MM.1S (cell line): ENCODE data around the gene TFPI.

Experiments used
- DNase-seq: peaks from one replicate; pipeline ENCODE4 v3.0.0-alpha.2; 2015
- H2AFZ ChIP-seq: fragments of 300-600 bp; sonication (generic); 2 replicates; pipeline ENCODE4 v1.6.0; 2016; ENCODE audit warnings: antibody characterized with exemption, low read length
- H3F3A ChIP-seq: fragments of 300-600 bp; sonication (generic); 2 replicates; pipeline ENCODE4 v1.6.1; 2016; ENCODE audit warnings: mild to moderate bottlenecking, antibody characterized with exemption, low read length, moderate library complexity, mixed read lengths; ENCODE audit not compliant: insufficient read depth
- H3K27ac ChIP-seq: fragments of 300-600 bp; sonication (generic); 2 replicates; pipeline ENCODE4 v1.5.1; 2016; ENCODE audit warnings: mild to moderate bottlenecking, low read length
- H3K27me3 ChIP-seq: fragments of 300-600 bp; sonication (generic); replicated peaks from 2 replicates; pipeline ENCODE4 v1.6.0; 2016; ENCODE audit warnings: low read length; ENCODE audit not compliant: insufficient read depth
- H3K36me3 ChIP-seq: fragments of 300-600 bp; sonication (generic); replicated peaks from 2 replicates; pipeline ENCODE4 v1.6.1; 2016; ENCODE audit warnings: mild to moderate bottlenecking, low read length, mixed read lengths; ENCODE audit not compliant: insufficient read depth
- H3K4me1 ChIP-seq: fragments of 300-600 bp; sonication (generic); 2 replicates; pipeline ENCODE4 v1.6.1; 2016; ENCODE audit warnings: low read length, mixed read lengths
- H3K4me2 ChIP-seq: fragments of 300-600 bp; sonication (generic); 2 replicates; pipeline ENCODE4 v1.6.0; 2016; ENCODE audit warnings: low read depth, low read length
- H3K4me3 ChIP-seq: fragments of 300-600 bp; sonication (generic); 2 replicates; pipeline ENCODE4 v1.5.1; 2016; ENCODE audit warnings: low read length, mixed read lengths
- H3K79me2 ChIP-seq: fragments of 300-600 bp; sonication (generic); 2 replicates; pipeline ENCODE4 v1.6.1; 2016; ENCODE audit warnings: mixed run types, low read length, mixed read lengths
- H3K9ac ChIP-seq: fragments of 300-600 bp; sonication (generic); 2 replicates; pipeline ENCODE4 v1.6.1; 2016; ENCODE audit warnings: low read length, mixed read lengths
- H3K9me2 ChIP-seq: fragments of 300-600 bp; sonication (generic); replicated peaks from 2 replicates; pipeline ENCODE4 v1.6.1; 2016; ENCODE audit warnings: mild to moderate bottlenecking, low read length, mixed read lengths; ENCODE audit not compliant: insufficient read depth
- H3K9me3 ChIP-seq: fragments of 300-600 bp; sonication (generic); replicated peaks from 2 replicates; pipeline ENCODE4 v1.6.1; 2016; ENCODE audit warnings: mild to moderate bottlenecking, low read length, mixed read lengths; ENCODE audit not compliant: insufficient read depth
- H4K20me1 ChIP-seq: fragments of 300-600 bp; sonication (generic); 2 replicates; pipeline ENCODE4 v1.6.1; 2016; ENCODE audit warnings: mild to moderate bottlenecking, low read length, moderate library complexity, mixed read lengths; ENCODE audit not compliant: insufficient read depth
- EZH2 ChIP-seq: fragments of 300-600 bp; sonication (generic); optimal IDR thresholded peaks from 2 replicates; pipeline ENCODE3; 2017; ENCODE audit warnings: low read depth, mild to moderate bottlenecking, antibody characterized with exemption, low read length, mixed read lengths
- EZH2phosphoT487 ChIP-seq: fragments of 300-600 bp; sonication (generic); IDR thresholded peaks from 2 replicates; pipeline ENCODE4 v1.6.1; 2018; ENCODE audit warnings: antibody characterized with exemption, low read length
- TF ChIP-seq, protein P1 (sequence below): fragments of 300-600 bp; sonication (generic); IDR thresholded peaks from 2 replicates; pipeline ENCODE4 v1.5.1; 2016; ENCODE audit warnings: antibody characterized with exemption, low read length, mixed read lengths

TFPI gene

GRCh38 chr2:187554704-187555082 lies 458 bp upstream of the TFPI start:
- no peak overlapping the region for H2AFZ ChIP-seq
- H3K27me3 ChIP-seq: no peaks in the 10 kb centered on the region
- no peaks in the 10 kb centered on the region for H3K79me2 ChIP-seq
- DNase-seq: no peak
- no peaks in the 10 kb centered on the region for H3K36me3 ChIP-seq
- H3K27ac ChIP-seq: no peak overlapping the region
- H3K9ac ChIP-seq: no peak overlapping the region
- H3K9me2 ChIP-seq: no peaks in the 10 kb centered on the region
- TF ChIP-seq EZH2phosphoT487 (no peak), EZH2 (no peak)
- TF ChIP-seq, protein P1, sequence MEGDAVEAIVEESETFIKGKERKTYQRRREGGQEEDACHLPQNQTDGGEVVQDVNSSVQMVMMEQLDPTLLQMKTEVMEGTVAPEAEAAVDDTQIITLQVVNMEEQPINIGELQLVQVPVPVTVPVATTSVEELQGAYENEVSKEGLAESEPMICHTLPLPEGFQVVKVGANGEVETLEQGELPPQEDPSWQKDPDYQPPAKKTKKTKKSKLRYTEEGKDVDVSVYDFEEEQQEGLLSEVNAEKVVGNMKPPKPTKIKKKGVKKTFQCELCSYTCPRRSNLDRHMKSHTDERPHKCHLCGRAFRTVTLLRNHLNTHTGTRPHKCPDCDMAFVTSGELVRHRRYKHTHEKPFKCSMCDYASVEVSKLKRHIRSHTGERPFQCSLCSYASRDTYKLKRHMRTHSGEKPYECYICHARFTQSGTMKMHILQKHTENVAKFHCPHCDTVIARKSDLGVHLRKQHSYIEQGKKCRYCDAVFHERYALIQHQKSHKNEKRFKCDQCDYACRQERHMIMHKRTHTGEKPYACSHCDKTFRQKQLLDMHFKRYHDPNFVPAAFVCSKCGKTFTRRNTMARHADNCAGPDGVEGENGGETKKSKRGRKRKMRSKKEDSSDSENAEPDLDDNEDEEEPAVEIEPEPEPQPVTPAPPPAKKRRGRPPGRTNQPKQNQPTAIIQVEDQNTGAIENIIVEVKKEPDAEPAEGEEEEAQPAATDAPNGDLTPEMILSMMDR: no peak
- no peak overlapping the region for H3K4me3 ChIP-seq
- H3K9me3 ChIP-seq: no peaks in the 10 kb centered on the region
- H3K4me1 ChIP-seq: no peaks in the 10 kb centered on the region
- H3K4me2 ChIP-seq: no peak overlapping the region
- no peaks in the 10 kb centered on the region for H4K20me1 ChIP-seq
- no peaks in the 10 kb centered on the region for H3F3A ChIP-seq

- Histone ChIP-seq H3K27me3 (no peaks in the 10 kb centered on the region), H3K36me3 (no peaks in the 10 kb centered on the region), H3K27ac (no peak overlapping the region), H3K9ac (no peak overlapping the region), H3K9me2 (no peaks in the 10 kb centered on the region), H3K79me2 (no peaks in the 10 kb centered on the region), H3K4me1 (no peaks in the 10 kb centered on the region), H4K20me1 (no peaks in the 10 kb centered on the region), H3K4me3 (no peak overlapping the region), H3K9me3 (no peaks in the 10 kb centered on the region), H2AFZ (no peak overlapping the region), H3K4me2 (no peak overlapping the region), H3F3A (no peaks in the 10 kb centered on the region)
- DNase-seq: no peak
- TF ChIP-seq, protein P1: no peak
- TF ChIP-seq EZH2: no peak
- TF ChIP-seq EZH2phosphoT487: no peak
Measured at GRCh38 chr2:187552828-187553681, 1.2 kb downstream of the TFPI start.

DNA sequence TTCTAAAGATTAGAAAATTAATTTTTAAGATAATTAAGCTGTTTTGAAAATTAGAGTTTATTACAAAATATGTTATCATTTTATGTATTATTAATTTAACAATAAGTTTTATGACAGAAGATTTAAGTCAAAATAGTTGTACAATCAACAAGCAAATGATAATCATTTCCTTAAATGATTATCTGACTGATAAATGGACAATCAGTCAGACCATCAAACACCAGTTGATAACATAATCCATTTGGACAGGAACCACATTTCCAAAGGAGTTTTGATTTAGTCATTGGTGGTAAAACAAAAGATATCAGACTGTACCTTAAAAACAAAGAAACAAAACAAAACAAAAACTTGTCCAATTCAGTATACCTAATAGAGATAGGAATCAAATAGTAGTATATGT lies 1.9 kb downstream of the TFPI start:
- H2AFZ ChIP-seq: no peak overlapping the region
- TF ChIP-seq, protein P1: no peak
- TF ChIP-seq EZH2: no peak
- no peaks in the 10 kb centered on the region for H3K36me3 ChIP-seq
- H3K4me3 ChIP-seq: no peak overlapping the region
- no peaks in the 10 kb centered on the region for H3K4me1 ChIP-seq
- no peaks in the 10 kb centered on the region for H3K79me2 ChIP-seq
- no peaks in the 10 kb centered on the region for H3K9me3 ChIP-seq
- H3K4me2 ChIP-seq: no peak overlapping the region
- no peaks in the 10 kb centered on the region for H3K27me3 ChIP-seq
- no peaks in the 10 kb centered on the region for H3K9me2 ChIP-seq
- H3K9ac ChIP-seq: no peak overlapping the region
- H3F3A ChIP-seq: no peaks in the 10 kb centered on the region
- no peak overlapping the region for H3K27ac ChIP-seq
- H4K20me1 ChIP-seq: no peaks in the 10 kb centered on the region
- no peak for DNase-seq
